ENCODE results near the gene SPATS2L. TPM values are rescaled to one million over a fixed set of nuclear protein-coding genes. Genes with fewer than 3 reads are reported as not detected.

Gene SPATS2L
- total and polyA plus RNA-seq, 2 of the 13 experiments (the other 11 are each of a cell fraction or from before 2014, with no cell fraction given): 154 to 212 TPM

DNA sequence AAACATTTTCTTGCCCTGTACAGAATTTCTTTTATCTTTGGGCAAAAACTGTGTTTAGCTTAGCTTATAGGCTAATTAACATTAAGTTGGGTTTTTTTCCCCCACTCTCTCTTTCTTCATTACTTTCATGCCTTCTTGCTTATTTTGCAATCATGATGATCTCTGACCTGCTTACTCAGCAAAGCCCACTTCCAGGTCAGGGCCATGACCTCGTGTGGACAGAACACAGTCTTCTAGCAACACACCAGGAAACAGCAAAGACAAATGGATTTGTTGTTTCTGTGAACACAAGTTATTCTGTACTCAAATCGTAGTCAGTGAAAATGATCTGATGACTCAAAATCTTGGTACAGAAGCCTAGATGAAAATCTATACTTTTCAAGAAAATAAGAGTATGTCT is 60.7 kb downstream of the SPATS2L start (continued):
- TF ChIP-seq, protein P1, sequence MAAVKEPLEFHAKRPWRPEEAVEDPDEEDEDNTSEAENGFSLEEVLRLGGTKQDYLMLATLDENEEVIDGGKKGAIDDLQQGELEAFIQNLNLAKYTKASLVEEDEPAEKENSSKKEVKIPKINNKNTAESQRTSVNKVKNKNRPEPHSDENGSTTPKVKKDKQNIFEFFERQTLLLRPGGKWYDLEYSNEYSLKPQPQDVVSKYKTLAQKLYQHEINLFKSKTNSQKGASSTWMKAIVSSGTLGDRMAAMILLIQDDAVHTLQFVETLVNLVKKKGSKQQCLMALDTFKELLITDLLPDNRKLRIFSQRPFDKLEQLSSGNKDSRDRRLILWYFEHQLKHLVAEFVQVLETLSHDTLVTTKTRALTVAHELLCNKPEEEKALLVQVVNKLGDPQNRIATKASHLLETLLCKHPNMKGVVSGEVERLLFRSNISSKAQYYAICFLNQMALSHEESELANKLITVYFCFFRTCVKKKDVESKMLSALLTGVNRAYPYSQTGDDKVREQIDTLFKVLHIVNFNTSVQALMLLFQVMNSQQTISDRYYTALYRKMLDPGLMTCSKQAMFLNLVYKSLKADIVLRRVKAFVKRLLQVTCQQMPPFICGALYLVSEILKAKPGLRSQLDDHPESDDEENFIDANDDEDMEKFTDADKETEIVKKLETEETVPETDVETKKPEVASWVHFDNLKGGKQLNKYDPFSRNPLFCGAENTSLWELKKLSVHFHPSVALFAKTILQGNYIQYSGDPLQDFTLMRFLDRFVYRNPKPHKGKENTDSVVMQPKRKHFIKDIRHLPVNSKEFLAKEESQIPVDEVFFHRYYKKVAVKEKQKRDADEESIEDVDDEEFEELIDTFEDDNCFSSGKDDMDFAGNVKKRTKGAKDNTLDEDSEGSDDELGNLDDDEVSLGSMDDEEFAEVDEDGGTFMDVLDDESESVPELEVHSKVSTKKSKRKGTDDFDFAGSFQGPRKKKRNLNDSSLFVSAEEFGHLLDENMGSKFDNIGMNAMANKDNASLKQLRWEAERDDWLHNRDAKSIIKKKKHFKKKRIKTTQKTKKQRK (IDR thresholded peaks at IDR 0.05; ENCODE audit: low read length): no peak
- TF ChIP-seq ZNF777 (CRISPR knock-in tag; IDR thresholded peaks at IDR 0.05) (no peak), ONECUT2 (CRISPR knock-in tag; IDR thresholded peaks at IDR 0.05) (no peak), TP53 (CRISPR knock-in tag; conservative IDR thresholded peaks at IDR 0.05) (no peak), FOXA1 (IDR thresholded peaks at IDR 0.05) (no peak), FOXA1 (CRISPR knock-in tag; IDR thresholded peaks at IDR 0.05) (peak; percentile 90), ZNF891 (CRISPR knock-in tag; IDR thresholded peaks at IDR 0.05) (no peak), TAF1 (CRISPR knock-in tag; IDR thresholded peaks at IDR 0.05) (no peak), SNAI1 (CRISPR knock-in tag; IDR thresholded peaks at IDR 0.05; ENCODE audit: borderline replicate concordance) (no peak), MEIS1 (CRISPR knock-in tag; IDR thresholded peaks at IDR 0.05; ENCODE audit: borderline replicate concordance) (no peak), ZNF746 (CRISPR knock-in tag; IDR thresholded peaks at IDR 0.05) (no peak), HNRNPL (IDR thresholded peaks at IDR 0.05; ENCODE audit: low read depth, low read length) (no peak), MXD4 (CRISPR knock-in tag; IDR thresholded peaks at IDR 0.05) (0 out of 2 replicates have a peak, but pooled peaks have one; percentile 19), ZEB1 (IDR thresholded peaks at IDR 0.05; ENCODE audit: insufficient replicate concordance, low read depth) (no peak), HMG20A (CRISPR knock-in tag; IDR thresholded peaks at IDR 0.05; ENCODE audit: borderline replicate concordance) (peak; percentile 99), PLRG1 (conservative IDR thresholded peaks at IDR 0.05) (no peak), ZNF382 (CRISPR knock-in tag; IDR thresholded peaks at IDR 0.05; ENCODE audit: borderline replicate concordance) (no peak), ZNF121 (CRISPR knock-in tag; IDR thresholded peaks at IDR 0.05) (no peak), ZNF589 (CRISPR knock-in tag; conservative IDR thresholded peaks at IDR 0.05) (no peak; the same call in 1 of the 2 replicates), ZNF354B (CRISPR knock-in tag; IDR thresholded peaks at IDR 0.05) (no peak)
- TF ChIP-seq, protein P2, sequence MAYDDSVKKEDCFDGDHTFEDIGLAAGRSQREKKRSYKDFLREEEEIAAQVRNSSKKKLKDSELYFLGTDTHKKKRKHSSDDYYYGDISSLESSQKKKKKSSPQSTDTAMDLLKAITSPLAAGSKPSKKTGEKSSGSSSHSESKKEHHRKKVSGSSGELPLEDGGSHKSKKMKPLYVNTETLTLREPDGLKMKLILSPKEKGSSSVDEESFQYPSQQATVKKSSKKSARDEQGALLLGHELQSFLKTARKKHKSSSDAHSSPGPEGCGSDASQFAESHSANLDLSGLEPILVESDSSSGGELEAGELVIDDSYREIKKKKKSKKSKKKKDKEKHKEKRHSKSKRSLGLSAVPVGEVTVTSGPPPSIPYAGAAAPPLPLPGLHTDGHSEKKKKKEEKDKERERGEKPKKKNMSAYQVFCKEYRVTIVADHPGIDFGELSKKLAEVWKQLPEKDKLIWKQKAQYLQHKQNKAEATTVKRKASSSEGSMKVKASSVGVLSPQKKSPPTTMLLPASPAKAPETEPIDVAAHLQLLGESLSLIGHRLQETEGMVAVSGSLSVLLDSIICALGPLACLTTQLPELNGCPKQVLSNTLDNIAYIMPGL (CRISPR knock-in tag; IDR thresholded peaks at IDR 0.05; ENCODE audit: borderline replicate concordance in 1 of 2, low read depth in 1 of 2): peak in 1 of 2 experiments; percentile 28; a peak in 1 of 4 replicates
- TF ChIP-seq, protein P3, sequence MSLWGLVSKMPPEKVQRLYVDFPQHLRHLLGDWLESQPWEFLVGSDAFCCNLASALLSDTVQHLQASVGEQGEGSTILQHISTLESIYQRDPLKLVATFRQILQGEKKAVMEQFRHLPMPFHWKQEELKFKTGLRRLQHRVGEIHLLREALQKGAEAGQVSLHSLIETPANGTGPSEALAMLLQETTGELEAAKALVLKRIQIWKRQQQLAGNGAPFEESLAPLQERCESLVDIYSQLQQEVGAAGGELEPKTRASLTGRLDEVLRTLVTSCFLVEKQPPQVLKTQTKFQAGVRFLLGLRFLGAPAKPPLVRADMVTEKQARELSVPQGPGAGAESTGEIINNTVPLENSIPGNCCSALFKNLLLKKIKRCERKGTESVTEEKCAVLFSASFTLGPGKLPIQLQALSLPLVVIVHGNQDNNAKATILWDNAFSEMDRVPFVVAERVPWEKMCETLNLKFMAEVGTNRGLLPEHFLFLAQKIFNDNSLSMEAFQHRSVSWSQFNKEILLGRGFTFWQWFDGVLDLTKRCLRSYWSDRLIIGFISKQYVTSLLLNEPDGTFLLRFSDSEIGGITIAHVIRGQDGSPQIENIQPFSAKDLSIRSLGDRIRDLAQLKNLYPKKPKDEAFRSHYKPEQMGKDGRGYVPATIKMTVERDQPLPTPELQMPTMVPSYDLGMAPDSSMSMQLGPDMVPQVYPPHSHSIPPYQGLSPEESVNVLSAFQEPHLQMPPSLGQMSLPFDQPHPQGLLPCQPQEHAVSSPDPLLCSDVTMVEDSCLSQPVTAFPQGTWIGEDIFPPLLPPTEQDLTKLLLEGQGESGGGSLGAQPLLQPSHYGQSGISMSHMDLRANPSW (CRISPR knock-in tag; IDR thresholded peaks at IDR 0.05; ENCODE audit: borderline replicate concordance): peak; percentile 95
- TF ChIP-seq, protein P4, sequence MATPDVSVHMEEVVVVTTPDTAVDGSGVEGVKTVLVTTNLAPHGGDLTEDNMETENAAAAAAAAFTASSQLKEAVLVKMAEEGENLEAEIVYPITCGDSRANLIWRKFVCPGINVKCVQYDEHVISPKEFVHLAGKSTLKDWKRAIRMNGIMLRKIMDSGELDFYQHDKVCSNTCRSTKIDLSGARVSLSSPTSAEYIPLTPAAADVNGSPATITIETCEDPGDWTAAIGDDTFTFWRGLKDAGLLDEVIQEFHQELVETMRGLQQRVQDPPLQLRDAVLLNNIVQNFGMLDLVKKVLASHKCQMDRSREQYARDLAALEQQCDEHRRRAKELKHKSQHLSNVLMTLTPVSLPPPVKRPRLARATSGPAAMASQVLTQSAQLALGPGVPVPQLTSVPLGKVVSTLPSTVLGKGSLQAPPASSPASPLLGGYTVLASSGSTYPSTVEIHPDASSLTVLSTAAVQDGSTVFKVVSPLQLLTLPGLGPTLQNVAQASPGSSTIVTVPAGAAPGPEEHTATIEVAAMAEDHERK (CRISPR knock-in tag; IDR thresholded peaks at IDR 0.05; ENCODE audit: low read depth): no peak
